HEK293 (cell line): ENCODE measurements around the gene IRAK3.

Source experiments
- MZF1 ChIP-seq: fragments of 450-650 bp; formaldehyde crosslinking; IDR thresholded peaks from 2 replicates; pipeline ENCODE4 v1.5.1; 2017; ENCODE audit warnings: missing biosample characterization, missing genetic modification characterization, borderline replicate concordance
- YY1 ChIP-seq: fragments of 450-650 bp; formaldehyde crosslinking; IDR thresholded peaks from 2 replicates; pipeline ENCODE4 v1.5.1; 2018; ENCODE audit warnings: missing biosample characterization, missing genetic modification characterization
- ZNF416 ChIP-seq: fragments of 450-650 bp; formaldehyde crosslinking; IDR thresholded peaks from 2 replicates; pipeline ENCODE4 v1.5.1; 2016; ENCODE audit warnings: missing biosample characterization, missing genetic modification characterization
- ZNF792 ChIP-seq: fragments of 450-650 bp; formaldehyde crosslinking; IDR thresholded peaks from 2 replicates; pipeline ENCODE4 v1.5.1; 2016; ENCODE audit warnings: missing biosample characterization, missing genetic modification characterization
- TF ChIP-seq, protein P1 (sequence below): fragments of 450-650 bp; formaldehyde crosslinking; IDR thresholded peaks from 2 replicates; pipeline ENCODE4 v1.5.1; 2016; ENCODE audit warnings: missing biosample characterization, missing genetic modification characterization
- TF ChIP-seq, protein P2 (sequence below): fragments of 450-650 bp; formaldehyde crosslinking; IDR thresholded peaks from 2 replicates; pipeline ENCODE4 v1.5.1; 2016; ENCODE audit warnings: missing biosample characterization, missing genetic modification characterization, low read depth

DNA sequence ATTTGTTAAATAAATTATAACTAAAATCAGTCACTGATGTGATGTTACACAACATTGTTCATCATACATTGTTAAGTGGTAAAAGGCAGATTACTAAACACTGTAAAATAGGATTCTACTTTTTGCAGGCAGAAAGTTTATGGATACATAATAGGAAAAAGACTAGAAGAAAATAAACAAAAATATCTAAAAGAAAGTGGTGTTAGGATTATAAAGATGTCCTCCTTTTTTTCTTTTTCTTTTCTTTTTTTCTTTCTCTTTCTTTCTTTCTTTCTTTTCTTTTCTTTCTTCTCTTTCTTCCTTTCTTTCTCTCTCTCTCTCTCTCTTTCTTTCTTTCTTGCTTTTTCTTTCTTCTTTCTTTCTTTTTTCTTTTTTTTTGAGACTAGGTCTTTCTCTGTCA lies 73.7 kb downstream of the IRAK3 start:
- TF ChIP-seq, protein P1, sequence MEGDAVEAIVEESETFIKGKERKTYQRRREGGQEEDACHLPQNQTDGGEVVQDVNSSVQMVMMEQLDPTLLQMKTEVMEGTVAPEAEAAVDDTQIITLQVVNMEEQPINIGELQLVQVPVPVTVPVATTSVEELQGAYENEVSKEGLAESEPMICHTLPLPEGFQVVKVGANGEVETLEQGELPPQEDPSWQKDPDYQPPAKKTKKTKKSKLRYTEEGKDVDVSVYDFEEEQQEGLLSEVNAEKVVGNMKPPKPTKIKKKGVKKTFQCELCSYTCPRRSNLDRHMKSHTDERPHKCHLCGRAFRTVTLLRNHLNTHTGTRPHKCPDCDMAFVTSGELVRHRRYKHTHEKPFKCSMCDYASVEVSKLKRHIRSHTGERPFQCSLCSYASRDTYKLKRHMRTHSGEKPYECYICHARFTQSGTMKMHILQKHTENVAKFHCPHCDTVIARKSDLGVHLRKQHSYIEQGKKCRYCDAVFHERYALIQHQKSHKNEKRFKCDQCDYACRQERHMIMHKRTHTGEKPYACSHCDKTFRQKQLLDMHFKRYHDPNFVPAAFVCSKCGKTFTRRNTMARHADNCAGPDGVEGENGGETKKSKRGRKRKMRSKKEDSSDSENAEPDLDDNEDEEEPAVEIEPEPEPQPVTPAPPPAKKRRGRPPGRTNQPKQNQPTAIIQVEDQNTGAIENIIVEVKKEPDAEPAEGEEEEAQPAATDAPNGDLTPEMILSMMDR (tag by site-specific recombination) = no peak
- TF ChIP-seq YY1 (tag by site-specific recombination) (no peak), ZNF792 (tag by site-specific recombination) (no peak), ZNF416 (no peak), MZF1 (tag by site-specific recombination) (no peak)
- TF ChIP-seq, protein P2, sequence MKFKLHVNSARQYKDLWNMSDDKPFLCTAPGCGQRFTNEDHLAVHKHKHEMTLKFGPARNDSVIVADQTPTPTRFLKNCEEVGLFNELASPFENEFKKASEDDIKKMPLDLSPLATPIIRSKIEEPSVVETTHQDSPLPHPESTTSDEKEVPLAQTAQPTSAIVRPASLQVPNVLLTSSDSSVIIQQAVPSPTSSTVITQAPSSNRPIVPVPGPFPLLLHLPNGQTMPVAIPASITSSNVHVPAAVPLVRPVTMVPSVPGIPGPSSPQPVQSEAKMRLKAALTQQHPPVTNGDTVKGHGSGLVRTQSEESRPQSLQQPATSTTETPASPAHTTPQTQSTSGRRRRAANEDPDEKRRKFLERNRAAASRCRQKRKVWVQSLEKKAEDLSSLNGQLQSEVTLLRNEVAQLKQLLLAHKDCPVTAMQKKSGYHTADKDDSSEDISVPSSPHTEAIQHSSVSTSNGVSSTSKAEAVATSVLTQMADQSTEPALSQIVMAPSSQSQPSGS (tag by site-specific recombination) = no peak
